Measurements from ENCODE around the gene PTPRA.

- TF ChIP-seq EZH2 (IDR thresholded peaks at IDR 0.05; ENCODE audit: borderline replicate concordance, low read depth, low read length, poor library complexity, severe bottlenecking) (no peak), CTCF (conservative IDR thresholded peaks at IDR 0.05; ENCODE audit: low read depth, low read length) (no peak)
These were observed 64.6 kb downstream of the PTPRA start for GRCh38 chr20:2937902-2938301.
